GM12874 (cell line): ENCODE data around the gene ADGRB2.

Experiments
- CTCF ChIP-seq: IDR thresholded peaks from 2 replicates; pipeline ENCODE4 v1.5.1; 2011; ENCODE audit warnings: low read depth, mild to moderate bottlenecking, control low read depth, low read length, moderate library complexity; ENCODE audit not compliant: insufficient read depth

The ADGRB2 gene

GRCh38 chr1:31747304-31747703 is 16.8 kb downstream of the ADGRB2 start:
- TF ChIP-seq CTCF, result no peak

GRCh38 chr1:31746687-31747086 is 17.5 kb downstream of the ADGRB2 start:
- no peak for TF ChIP-seq CTCF

- no peak for TF ChIP-seq CTCF
Observed at GRCh38 chr1:31745946-31746670, 18.0 kb downstream of the ADGRB2 start.

- TF ChIP-seq CTCF, result peak; percentile 95
Observed at GRCh38 chr1:31745096-31745945, 18.8 kb downstream of the ADGRB2 start.

- no peak for TF ChIP-seq CTCF
Observed at GRCh38 chr1:31744165-31744888, 19.8 kb downstream of the ADGRB2 start.

- no peak for TF ChIP-seq CTCF
Observed at GRCh38 chr1:31742462-31743212, 21.5 kb downstream of the ADGRB2 start.
